Measurements from ENCODE around the gene CDKAL1.

DNA sequence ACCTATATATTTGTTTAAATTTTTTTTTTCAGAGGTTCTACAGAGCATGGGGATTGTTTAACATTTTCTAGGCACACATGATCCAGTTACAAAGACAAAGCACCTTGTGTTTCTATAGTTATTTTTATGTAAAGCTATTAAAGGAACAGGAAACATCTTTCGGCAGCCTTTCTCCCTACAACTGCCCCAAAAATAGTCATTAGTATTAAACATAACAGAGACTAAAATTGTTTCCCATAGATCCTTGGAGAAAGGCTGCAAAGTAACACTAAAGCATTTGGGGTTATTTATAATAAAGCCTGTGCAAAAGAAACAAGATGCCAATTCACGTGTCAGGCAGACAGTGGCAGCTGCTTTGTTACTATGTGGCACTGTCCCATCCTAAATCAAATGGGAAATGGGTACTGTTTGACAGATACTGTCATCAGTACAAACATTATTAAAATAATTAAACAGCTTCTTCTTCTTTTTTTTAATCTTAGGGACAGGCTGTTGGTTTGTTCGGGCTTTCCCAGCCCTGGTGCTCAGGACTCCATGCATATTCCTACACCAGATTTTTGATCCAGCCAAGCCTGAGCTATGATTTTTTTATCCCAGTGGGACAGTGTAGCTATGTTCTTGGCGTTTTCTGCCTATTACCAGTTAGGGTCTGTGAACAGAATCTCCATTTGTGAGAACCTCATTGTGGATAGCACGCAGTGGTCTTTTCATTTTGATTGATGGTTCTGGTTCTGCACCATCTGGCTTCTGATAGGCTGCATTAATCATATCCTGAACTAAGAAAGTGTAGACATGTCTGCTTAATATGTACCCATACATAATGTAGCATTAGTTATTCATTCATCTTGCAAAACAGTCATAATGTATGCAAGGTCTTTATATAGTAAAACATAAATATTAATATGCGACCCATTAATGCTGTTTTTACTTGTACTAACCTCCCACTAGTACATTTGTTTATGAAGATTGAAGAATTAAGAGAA, 598.9 kb downstream of the CDKAL1 start:
- TF ChIP-seq, protein P1, sequence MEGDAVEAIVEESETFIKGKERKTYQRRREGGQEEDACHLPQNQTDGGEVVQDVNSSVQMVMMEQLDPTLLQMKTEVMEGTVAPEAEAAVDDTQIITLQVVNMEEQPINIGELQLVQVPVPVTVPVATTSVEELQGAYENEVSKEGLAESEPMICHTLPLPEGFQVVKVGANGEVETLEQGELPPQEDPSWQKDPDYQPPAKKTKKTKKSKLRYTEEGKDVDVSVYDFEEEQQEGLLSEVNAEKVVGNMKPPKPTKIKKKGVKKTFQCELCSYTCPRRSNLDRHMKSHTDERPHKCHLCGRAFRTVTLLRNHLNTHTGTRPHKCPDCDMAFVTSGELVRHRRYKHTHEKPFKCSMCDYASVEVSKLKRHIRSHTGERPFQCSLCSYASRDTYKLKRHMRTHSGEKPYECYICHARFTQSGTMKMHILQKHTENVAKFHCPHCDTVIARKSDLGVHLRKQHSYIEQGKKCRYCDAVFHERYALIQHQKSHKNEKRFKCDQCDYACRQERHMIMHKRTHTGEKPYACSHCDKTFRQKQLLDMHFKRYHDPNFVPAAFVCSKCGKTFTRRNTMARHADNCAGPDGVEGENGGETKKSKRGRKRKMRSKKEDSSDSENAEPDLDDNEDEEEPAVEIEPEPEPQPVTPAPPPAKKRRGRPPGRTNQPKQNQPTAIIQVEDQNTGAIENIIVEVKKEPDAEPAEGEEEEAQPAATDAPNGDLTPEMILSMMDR (IDR thresholded peaks at IDR 0.05), result no peak
- no peak for TF ChIP-seq EZH2 (IDR thresholded peaks at IDR 0.05)

Measured in neural progenitor cell (in vitro differentiated cells).